ENCODE results near the gene NKX1-2.

The NKX1-2 gene

GRCh38 chr10:124462348-124462695 is 12.5 kb upstream of the NKX1-2 start:
- WGBS, 2 donors (ENCODE audit: extremely low coverage in 2 of 2, insufficient read length in 2 of 2, insufficient replicate concordance in 1 of 2) = no CpG with 5 or more reads among the region's 8 CpGs
- H3K18ac ChIP-seq (ENCODE audit: low read length) = peak overlapping the region; percentile 96
- H3K4me2 ChIP-seq (ENCODE audit: insufficient read depth, low read length, poor library complexity, severe bottlenecking) = peak overlapping the region; percentile 89
- no peak overlapping the region for H3K23ac ChIP-seq (ENCODE audit: low read depth, low read length, poor library complexity)
- no peaks in the 10 kb centered on the region for H3K79me1 ChIP-seq (ENCODE audit: low read depth, low read length)
- no peak overlapping the region for H3K27ac ChIP-seq (replicated peaks; ENCODE audit: low read length)
- peak overlapping the region; percentile 75 to 92 for H3K4me3 ChIP-seq (ENCODE audit: low read length in 2 of 2)
- H3K36me3 ChIP-seq (replicated peaks in 1 of 2; ENCODE audit: control insufficient read depth in 2 of 2, insufficient read depth in 2 of 2, low read length in 2 of 2) = peaks cover 0 to 2% of the 10 kb centered on the region in 2 donors
- no peak overlapping the region for H2BK12ac ChIP-seq (ENCODE audit: low read length)
- H2BK15ac ChIP-seq (ENCODE audit: low read length) = no peak overlapping the region
- peak overlapping the region; percentile 89 for H3K9ac ChIP-seq (ENCODE audit: low read depth, low read length, poor library complexity)
- H3K4ac ChIP-seq (ENCODE audit: low read length) = no peak overlapping the region
- no peak for DNase-seq (ENCODE audit: low spot score)
- peaks cover 0 to 22% (median 0%) of the 10 kb centered on the region in 3 experiments for H3K27me3 ChIP-seq (ENCODE audit: control insufficient read depth in 3 of 3, insufficient read depth in 3 of 3, low read depth in 1 of 3, low read length in 3 of 3)
- H2AFZ ChIP-seq (ENCODE audit: low read length) = peak overlapping the region; percentile 99
- no peak overlapping the region for H2AK5ac ChIP-seq (ENCODE audit: low read depth, low read length)
- no peak overlapping the region for H4K8ac ChIP-seq (ENCODE audit: low read depth, low read length)
- peak overlapping the region; percentile 85 for H2BK5ac ChIP-seq (ENCODE audit: low read length)
- no peak overlapping the region for H2BK120ac ChIP-seq (ENCODE audit: low read depth, low read length)
- H3K4me1 ChIP-seq (ENCODE audit: control insufficient read depth in 2 of 2, insufficient read depth in 1 of 2, low read depth in 1 of 2, low read length in 2 of 2) = peaks cover 0 to 9% of the 10 kb centered on the region in 2 donors
- H3K14ac ChIP-seq (ENCODE audit: low read length) = peak overlapping the region; percentile 31
- peaks cover 0 to 3% of the 10 kb centered on the region in 2 donors for H3K9me3 ChIP-seq (replicated peaks in 1 of 2; ENCODE audit: control insufficient read depth in 2 of 2, insufficient read depth in 1 of 2, low read depth in 1 of 2, low read length in 2 of 2)
- no peak overlapping the region for H4K91ac ChIP-seq (ENCODE audit: low read depth, low read length, poor library complexity)

GRCh38 chr10:124461642-124462347 is 12.0 kb upstream of the NKX1-2 start, which contains the start of gene LHPP:
Gene LHPP, plus strand, starts transcription at chr10:124461823. Its CDS starts 40 bp downstream, at chr10:124461863.
- peak within 1 kb of the TSS; percentile 75 to 92 for H3K4me3 ChIP-seq (ENCODE audit: low read length in 2 of 2)
- H3K36me3 ChIP-seq (replicated peaks in 1 of 2; ENCODE audit: control insufficient read depth in 2 of 2, insufficient read depth in 2 of 2, low read length in 2 of 2) = peaks cover 0 to 2% of the 10 kb centered on the region in 2 donors
- H2BK12ac ChIP-seq (ENCODE audit: low read length) = no peak within 1 kb of the TSS
- H3K79me1 ChIP-seq (ENCODE audit: low read depth, low read length) = no peaks in the 10 kb centered on the region
- peak within 1 kb of the TSS; percentile 99 for H3K9ac ChIP-seq (ENCODE audit: low read depth, low read length, poor library complexity)
- H4K8ac ChIP-seq (ENCODE audit: low read depth, low read length) = no peak within 1 kb of the TSS
- H4K91ac ChIP-seq (ENCODE audit: low read depth, low read length, poor library complexity) = no peak within 1 kb of the TSS
- peak within 1 kb of the TSS; percentile 99 for H3K18ac ChIP-seq (ENCODE audit: low read length)
- peaks cover 0 to 3% of the 10 kb centered on the region in 2 donors for H3K9me3 ChIP-seq (replicated peaks in 1 of 2; ENCODE audit: control insufficient read depth in 2 of 2, insufficient read depth in 1 of 2, low read depth in 1 of 2, low read length in 2 of 2)
- peak within 1 kb of the TSS; percentile 85 for H2BK5ac ChIP-seq (ENCODE audit: low read length)
- peak within 1 kb of the TSS; percentile 89 for H3K4me2 ChIP-seq (ENCODE audit: insufficient read depth, low read length, poor library complexity, severe bottlenecking)
- peak within 1 kb of the TSS; percentile 86 for H3K23ac ChIP-seq (ENCODE audit: low read depth, low read length, poor library complexity)
- no CpG with 5 or more reads among the region's 81 CpGs for WGBS, 2 donors (ENCODE audit: extremely low coverage in 2 of 2, insufficient read length in 2 of 2, insufficient replicate concordance in 1 of 2)
- H2BK120ac ChIP-seq (ENCODE audit: low read depth, low read length) = no peak within 1 kb of the TSS
- H2AFZ ChIP-seq (ENCODE audit: low read length) = peak within 1 kb of the TSS; percentile 99
- H2AK5ac ChIP-seq (ENCODE audit: low read depth, low read length) = no peak within 1 kb of the TSS
- H3K4ac ChIP-seq (ENCODE audit: low read length) = no peak within 1 kb of the TSS
- H3K14ac ChIP-seq (ENCODE audit: low read length) = peak within 1 kb of the TSS; percentile 66
- H3K27me3 ChIP-seq (ENCODE audit: control insufficient read depth in 3 of 3, insufficient read depth in 3 of 3, low read depth in 1 of 3, low read length in 3 of 3) = peaks cover 0 to 22% (median 0%) of the 10 kb centered on the region in 3 experiments
- peak; percentile 66 for DNase-seq (ENCODE audit: low spot score)
- peaks cover 0 to 9% of the 10 kb centered on the region in 2 donors for H3K4me1 ChIP-seq (ENCODE audit: control insufficient read depth in 2 of 2, insufficient read depth in 1 of 2, low read depth in 1 of 2, low read length in 2 of 2)
- H3K27ac ChIP-seq (replicated peaks; ENCODE audit: low read length) = peak within 1 kb of the TSS; percentile 82
- peak within 1 kb of the TSS; percentile 54 for H2BK15ac ChIP-seq (ENCODE audit: low read length)

GRCh38 chr10:124460144-124460543 is 10.3 kb upstream of the NKX1-2 start:
- H4K8ac ChIP-seq (ENCODE audit: low read depth, low read length) = no peak overlapping the region
- no peak overlapping the region for H3K14ac ChIP-seq (ENCODE audit: low read length)
- no peak for DNase-seq (ENCODE audit: low spot score)
- H3K79me1 ChIP-seq (ENCODE audit: low read depth, low read length) = no peaks in the 10 kb centered on the region
- no peak overlapping the region for H4K91ac ChIP-seq (ENCODE audit: low read depth, low read length, poor library complexity)
- no peak overlapping the region for H3K23ac ChIP-seq (ENCODE audit: low read depth, low read length, poor library complexity)
- peaks cover 0 to 35% (median 0%) of the 10 kb centered on the region in 3 experiments for H3K27me3 ChIP-seq (ENCODE audit: control insufficient read depth in 3 of 3, insufficient read depth in 3 of 3, low read depth in 1 of 3, low read length in 3 of 3)
- H2BK120ac ChIP-seq (ENCODE audit: low read depth, low read length) = no peak overlapping the region
- peaks cover 0 to 2% of the 10 kb centered on the region in 2 donors for H3K4me1 ChIP-seq (ENCODE audit: control insufficient read depth in 2 of 2, insufficient read depth in 1 of 2, low read depth in 1 of 2, low read length in 2 of 2)
- no peak overlapping the region for H2BK5ac ChIP-seq (ENCODE audit: low read length)
- H3K36me3 ChIP-seq (replicated peaks in 1 of 2; ENCODE audit: control insufficient read depth in 2 of 2, insufficient read depth in 2 of 2, low read length in 2 of 2) = no peaks in the 10 kb centered on the region
- H2BK12ac ChIP-seq (ENCODE audit: low read length) = no peak overlapping the region
- no peak overlapping the region for H3K18ac ChIP-seq (ENCODE audit: low read length)
- no peak overlapping the region for H3K4ac ChIP-seq (ENCODE audit: low read length)
- H3K4me2 ChIP-seq (ENCODE audit: insufficient read depth, low read length, poor library complexity, severe bottlenecking) = no peak overlapping the region
- H2AK5ac ChIP-seq (ENCODE audit: low read depth, low read length) = no peak overlapping the region
- no peak overlapping the region for H3K27ac ChIP-seq (replicated peaks; ENCODE audit: low read length)
- H2BK15ac ChIP-seq (ENCODE audit: low read length) = no peak overlapping the region
- no peak overlapping the region for H2AFZ ChIP-seq (ENCODE audit: low read length)
- WGBS, 2 donors (ENCODE audit: extremely low coverage in 2 of 2, insufficient read length in 2 of 2, insufficient replicate concordance in 1 of 2) = no CpG with 5 or more reads among the region's 5 CpGs
- H3K9ac ChIP-seq (ENCODE audit: low read depth, low read length, poor library complexity) = no peak overlapping the region
- H3K4me3 ChIP-seq (ENCODE audit: low read length in 2 of 2) = no peak overlapping the region
- peaks cover 0 to 3% of the 10 kb centered on the region in 2 donors for H3K9me3 ChIP-seq (replicated peaks in 1 of 2; ENCODE audit: control insufficient read depth in 2 of 2, insufficient read depth in 1 of 2, low read depth in 1 of 2, low read length in 2 of 2)

- no peak overlapping the region for H4K8ac ChIP-seq (ENCODE audit: low read depth, low read length)
- H3K9ac ChIP-seq (ENCODE audit: low read depth, low read length, poor library complexity) = no peak overlapping the region
- H4K91ac ChIP-seq (ENCODE audit: low read depth, low read length, poor library complexity) = no peak overlapping the region
- no peaks in the 10 kb centered on the region for H3K36me3 ChIP-seq (replicated peaks in 1 of 2; ENCODE audit: control insufficient read depth in 2 of 2, insufficient read depth in 2 of 2, low read length in 2 of 2)
- H3K4me3 ChIP-seq (ENCODE audit: low read length in 2 of 2) = no peak overlapping the region
- DNase-seq (ENCODE audit: low spot score) = no peak
- no peak overlapping the region for H2AFZ ChIP-seq (ENCODE audit: low read length)
- no peak overlapping the region for H3K4me2 ChIP-seq (ENCODE audit: insufficient read depth, low read length, poor library complexity, severe bottlenecking)
- no peak overlapping the region for H2BK12ac ChIP-seq (ENCODE audit: low read length)
- no CpG with 5 or more reads among the region's 1 CpG for WGBS, 2 donors (ENCODE audit: extremely low coverage in 2 of 2, insufficient read length in 2 of 2, insufficient replicate concordance in 1 of 2)
- no peaks in the 10 kb centered on the region for H3K9me3 ChIP-seq (replicated peaks in 1 of 2; ENCODE audit: control insufficient read depth in 2 of 2, insufficient read depth in 1 of 2, low read depth in 1 of 2, low read length in 2 of 2)
- H3K27me3 ChIP-seq (ENCODE audit: control insufficient read depth in 3 of 3, insufficient read depth in 3 of 3, low read depth in 1 of 3, low read length in 3 of 3) = peaks cover 0 to 42% (median 0%) of the 10 kb centered on the region in 3 experiments
- no peak overlapping the region for H3K23ac ChIP-seq (ENCODE audit: low read depth, low read length, poor library complexity)
- no peak overlapping the region for H2AK5ac ChIP-seq (ENCODE audit: low read depth, low read length)
- H2BK120ac ChIP-seq (ENCODE audit: low read depth, low read length) = no peak overlapping the region
- H3K79me1 ChIP-seq (ENCODE audit: low read depth, low read length) = no peaks in the 10 kb centered on the region
- H3K4ac ChIP-seq (ENCODE audit: low read length) = no peak overlapping the region
- H3K18ac ChIP-seq (ENCODE audit: low read length) = no peak overlapping the region
- no peak overlapping the region for H3K14ac ChIP-seq (ENCODE audit: low read length)
- no peak overlapping the region for H2BK5ac ChIP-seq (ENCODE audit: low read length)
- peaks cover 0 to 2% of the 10 kb centered on the region in 2 donors for H3K4me1 ChIP-seq (ENCODE audit: control insufficient read depth in 2 of 2, insufficient read depth in 1 of 2, low read depth in 1 of 2, low read length in 2 of 2)
- no peak overlapping the region for H3K27ac ChIP-seq (replicated peaks; ENCODE audit: low read length)
- no peak overlapping the region for H2BK15ac ChIP-seq (ENCODE audit: low read length)
Measured at GRCh38 chr10:124459395-124459794, 9.6 kb upstream of the NKX1-2 start.

Data from neuronal stem cell (in vitro differentiated cells).